GM18907 (cell line): ENCODE data around the gene TRAPPC3L.

ENCODE experiments used
- ATAC-seq: cut with Tn5 transposase; IDR thresholded peaks from one replicate; pipeline ENCODE4 v1.9.1; 2021; ENCODE audit warnings: mild to moderate bottlenecking, moderate library complexity; ENCODE audit not compliant: unreplicated experiment

Gene TRAPPC3L

GRCh38 chr6:116560130-116560529 is 14.6 kb upstream of the TRAPPC3L start:
- ATAC-seq = no peak

- ATAC-seq = no peak
Measured at GRCh38 chr6:116557893-116558292, 12.4 kb upstream of the TRAPPC3L start.

GRCh38 chr6:116556814-116557415 is 11.4 kb upstream of the TRAPPC3L start:
- ATAC-seq = no peak

- no peak for ATAC-seq
Measured at GRCh38 chr6:116556065-116556464, 10.6 kb upstream of the TRAPPC3L start.

GRCh38 chr6:116553451-116553850 is 8.0 kb upstream of the TRAPPC3L start, which contains the start of gene CALHM4:
TSS of gene CALHM4 (plus strand) at chr6:116553751. CDS start at chr6:116553794, 43 bp downstream.
- no peak for ATAC-seq

GRCh38 chr6:116550796-116551195 is 5.3 kb upstream of the TRAPPC3L start:
- ATAC-seq = no peak

GRCh38 chr6:116547358-116547757 is 1.9 kb upstream of the TRAPPC3L start:
- no peak for ATAC-seq

- no peak for ATAC-seq
Measured at GRCh38 chr6:116543149-116543548, 2.3 kb downstream of the TRAPPC3L start.

GRCh38 chr6:116542426-116542825 is 3.1 kb downstream of the TRAPPC3L start:
- ATAC-seq = no peak

GRCh38 chr6:116536216-116536621 is 9.3 kb downstream of the TRAPPC3L start:
- ATAC-seq = peak; percentile 60

- no peak for ATAC-seq
Measured at GRCh38 chr6:116535109-116535508, 10.4 kb downstream of the TRAPPC3L start.

- ATAC-seq = no peak
Measured at GRCh38 chr6:116533233-116533957, 12.1 kb downstream of the TRAPPC3L start.

- ATAC-seq = peak; percentile 67
Measured at GRCh38 chr6:116531675-116532570, 13.6 kb downstream of the TRAPPC3L start.

- ATAC-seq = no peak
Measured at GRCh38 chr6:116530436-116530835, 15.0 kb downstream of the TRAPPC3L start.

GRCh38 chr6:116529466-116530290 is 15.8 kb downstream of the TRAPPC3L start:
- no peak for ATAC-seq

GRCh38 chr6:116528780-116529179 is 16.7 kb downstream of the TRAPPC3L start:
- no peak for ATAC-seq

- ATAC-seq = no peak
Measured at GRCh38 chr6:116528133-116528532, 17.4 kb downstream of the TRAPPC3L start.

GRCh38 chr6:116524236-116524635 is 21.2 kb downstream of the TRAPPC3L start:
- no peak for ATAC-seq

- no peak for ATAC-seq
Measured at GRCh38 chr6:116522896-116523295, 22.6 kb downstream of the TRAPPC3L start.

GRCh38 chr6:116518621-116519368 is 26.7 kb downstream of the TRAPPC3L start:
- no peak for ATAC-seq
